ENCODE measurements around the gene NDUFA9.

The NDUFA9 gene

GRCh38 chr12:4648104-4648500, 812 bp upstream of the NDUFA9 start:
- H3K27ac Mint-ChIP-seq, result peak overlapping the region; percentile 94
- H3K36me3 Mint-ChIP-seq (ENCODE audit: low read depth), result no peaks in the 10 kb centered on the region
- DNase-seq (ENCODE audit: low spot score), result no peak
- peak overlapping the region; percentile 99 for H3K4me3 Mint-ChIP-seq
- peaks cover 28% of the 10 kb centered on the region for H3K4me1 Mint-ChIP-seq (ENCODE audit: low read depth)
- peaks cover 5% of the 10 kb centered on the region for H3K27me3 Mint-ChIP-seq (ENCODE audit: low read depth)
- H3K9me3 Mint-ChIP-seq, result no peaks in the 10 kb centered on the region

- H3K4me3 Mint-ChIP-seq, result peak overlapping the region; percentile 99
- H3K9me3 Mint-ChIP-seq, result no peaks in the 10 kb centered on the region
- peaks cover under 1% of the 10 kb centered on the region for H3K27me3 Mint-ChIP-seq (ENCODE audit: low read depth)
- peaks cover 3% of the 10 kb centered on the region for H3K36me3 Mint-ChIP-seq (ENCODE audit: low read depth)
- H3K27ac Mint-ChIP-seq, result peak overlapping the region; percentile 94
- DNase-seq (ENCODE audit: low spot score), result no peak
- peaks cover 32% of the 10 kb centered on the region for H3K4me1 Mint-ChIP-seq (ENCODE audit: low read depth)
These were observed 396 bp downstream of the NDUFA9 start for GRCh38 chr12:4649358-4649661.

DNA sequence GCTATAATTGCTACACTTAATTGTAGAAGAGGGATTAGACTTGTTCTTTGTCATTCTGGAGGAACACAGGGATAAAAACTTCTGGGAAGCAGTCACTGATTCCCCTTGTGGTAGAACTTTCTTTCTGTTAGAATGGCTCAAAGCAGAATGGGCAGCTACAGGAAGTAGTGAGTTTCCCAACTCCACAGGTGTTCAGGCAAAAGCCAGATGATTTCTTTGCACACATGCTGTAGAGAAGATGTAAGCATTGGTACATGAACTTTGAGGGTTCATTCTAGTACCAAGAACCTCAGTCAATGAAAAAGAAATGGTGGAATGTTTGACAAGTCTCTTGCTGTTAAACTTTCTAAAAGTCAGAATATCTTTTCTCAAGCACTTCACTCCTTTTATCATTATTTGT, 4.3 kb downstream of the NDUFA9 start:
- no peaks in the 10 kb centered on the region for H3K9me3 Mint-ChIP-seq
- peaks cover 20% of the 10 kb centered on the region for H3K36me3 Mint-ChIP-seq (ENCODE audit: low read depth)
- DNase-seq (ENCODE audit: low spot score), result no peak
- H3K4me1 Mint-ChIP-seq (ENCODE audit: low read depth), result peaks cover 23% of the 10 kb centered on the region
- no peak overlapping the region for H3K4me3 Mint-ChIP-seq
- H3K27ac Mint-ChIP-seq, result no peak overlapping the region
- H3K27me3 Mint-ChIP-seq (ENCODE audit: low read depth), result no peaks in the 10 kb centered on the region

- Mint-ChIP-seq H3K9me3 (no peaks in the 10 kb centered on the region), H3K27me3 (ENCODE audit: low read depth) (no peaks in the 10 kb centered on the region), H3K4me1 (ENCODE audit: low read depth) (peaks cover 23% of the 10 kb centered on the region), H3K36me3 (ENCODE audit: low read depth) (peaks cover 20% of the 10 kb centered on the region), H3K4me3 (no peak overlapping the region), H3K27ac (no peak overlapping the region)
- no peak for DNase-seq (ENCODE audit: low spot score)
These were observed 4.8 kb downstream of the NDUFA9 start for GRCh38 chr12:4653691-4654090.

- DNase-seq (ENCODE audit: low spot score), result no peak
- H3K4me3 Mint-ChIP-seq, result no peak overlapping the region
- H3K27ac Mint-ChIP-seq, result peak overlapping the region; percentile 6
- H3K36me3 Mint-ChIP-seq (ENCODE audit: low read depth), result peaks cover 46% of the 10 kb centered on the region
- H3K27me3 Mint-ChIP-seq (ENCODE audit: low read depth), result no peaks in the 10 kb centered on the region
- no peaks in the 10 kb centered on the region for H3K9me3 Mint-ChIP-seq
- no peaks in the 10 kb centered on the region for H3K4me1 Mint-ChIP-seq (ENCODE audit: low read depth)
These were observed 15.1 kb downstream of the NDUFA9 start for GRCh38 chr12:4663971-4664505.

DNA sequence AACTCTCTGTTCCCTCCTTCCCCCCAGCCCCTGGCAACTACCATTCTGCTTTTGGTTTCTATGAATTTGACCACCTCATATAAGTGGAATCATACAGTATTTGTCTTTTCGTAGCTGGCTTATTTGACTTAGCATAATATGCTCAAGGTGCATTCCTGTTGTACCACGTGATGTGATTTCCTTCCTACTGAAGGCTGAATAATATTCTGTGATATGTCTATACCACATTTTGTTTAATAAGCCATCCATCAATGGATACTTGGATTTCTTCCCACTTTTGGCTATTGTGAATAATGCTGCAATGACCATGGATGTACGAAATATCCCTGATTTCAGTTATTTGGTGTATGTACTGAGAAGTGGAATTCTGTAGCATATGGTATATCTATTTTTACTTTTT, 16.3 kb downstream of the NDUFA9 start:
- H3K36me3 Mint-ChIP-seq (ENCODE audit: low read depth), result peaks cover 50% of the 10 kb centered on the region
- no peak overlapping the region for H3K27ac Mint-ChIP-seq
- DNase-seq (ENCODE audit: low spot score), result no peak
- no peaks in the 10 kb centered on the region for H3K9me3 Mint-ChIP-seq
- H3K4me3 Mint-ChIP-seq, result no peak overlapping the region
- no peaks in the 10 kb centered on the region for H3K4me1 Mint-ChIP-seq (ENCODE audit: low read depth)
- no peaks in the 10 kb centered on the region for H3K27me3 Mint-ChIP-seq (ENCODE audit: low read depth)

DNA sequence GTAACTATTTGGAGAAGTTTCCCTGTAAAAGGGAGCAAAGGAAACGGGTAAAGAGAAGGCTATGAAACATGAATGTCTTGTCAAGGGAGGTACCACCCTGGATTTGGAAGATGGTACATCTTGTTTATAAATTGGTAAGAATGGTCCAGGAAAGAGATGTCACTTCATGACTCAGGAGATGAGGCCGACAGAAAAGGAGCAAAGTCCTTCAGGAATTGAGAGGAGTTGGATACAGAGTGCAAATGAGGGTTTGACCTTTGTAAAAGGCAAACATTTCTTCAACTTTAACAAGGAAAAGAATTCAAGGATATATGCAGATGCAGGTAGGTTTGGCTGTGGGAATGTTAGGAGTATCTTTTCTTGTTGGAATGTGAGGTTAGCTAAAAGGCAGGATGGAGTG, 30.8 kb downstream of the NDUFA9 start:
- H3K27me3 Mint-ChIP-seq (ENCODE audit: low read depth), result no peaks in the 10 kb centered on the region
- H3K4me3 Mint-ChIP-seq, result no peak overlapping the region
- H3K9me3 Mint-ChIP-seq, result no peaks in the 10 kb centered on the region
- peaks cover 21% of the 10 kb centered on the region for H3K36me3 Mint-ChIP-seq (ENCODE audit: low read depth)
- H3K4me1 Mint-ChIP-seq (ENCODE audit: low read depth), result no peaks in the 10 kb centered on the region
- DNase-seq (ENCODE audit: low spot score), result no peak
- no peak overlapping the region for H3K27ac Mint-ChIP-seq

GRCh38 chr12:4681732-4682131, 32.8 kb downstream of the NDUFA9 start:
- Mint-ChIP-seq H3K9me3 (no peaks in the 10 kb centered on the region), H3K4me1 (ENCODE audit: low read depth) (no peaks in the 10 kb centered on the region), H3K4me3 (no peak overlapping the region), H3K27me3 (ENCODE audit: low read depth) (no peaks in the 10 kb centered on the region), H3K36me3 (ENCODE audit: low read depth) (peaks cover 25% of the 10 kb centered on the region), H3K27ac (no peak overlapping the region)
- DNase-seq (ENCODE audit: low spot score), result no peak

- no peak overlapping the region for H3K27ac Mint-ChIP-seq
- H3K4me3 Mint-ChIP-seq, result no peak overlapping the region
- H3K36me3 Mint-ChIP-seq (ENCODE audit: low read depth), result peaks cover 30% of the 10 kb centered on the region
- DNase-seq (ENCODE audit: low spot score), result no peak
- no peaks in the 10 kb centered on the region for H3K4me1 Mint-ChIP-seq (ENCODE audit: low read depth)
- H3K27me3 Mint-ChIP-seq (ENCODE audit: low read depth), result no peaks in the 10 kb centered on the region
- no peaks in the 10 kb centered on the region for H3K9me3 Mint-ChIP-seq
These were observed 36.4 kb downstream of the NDUFA9 start for GRCh38 chr12:4685317-4685716.

DNA sequence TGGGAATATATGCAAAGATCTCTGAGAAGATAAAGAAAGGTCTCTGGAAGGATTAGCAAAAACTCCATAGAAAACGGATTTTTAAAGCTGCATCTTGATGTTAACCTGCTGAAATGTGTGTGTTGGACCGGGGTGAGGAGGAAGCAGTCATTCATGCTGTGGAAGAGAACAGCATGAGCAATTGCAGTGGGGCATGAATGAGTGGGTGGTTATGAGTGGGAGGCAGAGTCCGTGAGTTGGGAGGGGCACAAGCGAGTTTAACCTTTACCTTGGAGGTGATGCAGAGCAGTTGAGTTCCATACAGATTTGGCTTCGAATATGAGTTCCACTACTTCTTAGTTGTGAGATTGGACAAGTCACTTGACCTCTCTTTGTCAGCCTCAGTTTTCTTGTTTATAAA, 41.8 kb downstream of the NDUFA9 start:
- Mint-ChIP-seq H3K36me3 (ENCODE audit: low read depth) (peaks cover 17% of the 10 kb centered on the region), H3K9me3 (no peaks in the 10 kb centered on the region), H3K27ac (no peak overlapping the region), H3K4me3 (no peak overlapping the region), H3K27me3 (ENCODE audit: low read depth) (no peaks in the 10 kb centered on the region), H3K4me1 (ENCODE audit: low read depth) (no peaks in the 10 kb centered on the region)
- no peak for DNase-seq (ENCODE audit: low spot score)
